Muscle layer of duodenum (tissue), 2 donors: ENCODE data around the gene TGFBR1.

Source experiments
- H3K27ac ChIP-seq: one replicate; pipeline ENCODE4 v1.7.0; 2013; ENCODE audit warnings: mild to moderate bottlenecking, low read length
- H3K27me3 ChIP-seq: one replicate; pipeline ENCODE4 v1.7.0; 2013; ENCODE audit warnings: low read depth, mild to moderate bottlenecking, control low read depth, low read length
- H3K36me3 ChIP-seq, 2 donors: one replicate each; pipeline ENCODE4 v1.7.0; 2013; ENCODE audit warnings: low read length in 2 of 2, control low read depth in 1 of 2, mild to moderate bottlenecking in 1 of 2; ENCODE audit not compliant: insufficient read depth in 2 of 2, control insufficient read depth in 1 of 2
- H3K4me1 ChIP-seq, 2 donors: one replicate each; pipeline ENCODE4 v1.7.0; 2013; ENCODE audit warnings: low read length in 2 of 2, mild to moderate bottlenecking in 2 of 2, control low read depth in 1 of 2, moderate library complexity in 1 of 2; ENCODE audit not compliant: insufficient read depth in 2 of 2, control insufficient read depth in 1 of 2
- H3K4me3 ChIP-seq, 2 donors: one replicate each; pipeline ENCODE4 v1.7.0; 2013; ENCODE audit warnings: low read length in 2 of 2, low read depth in 1 of 2, mild to moderate bottlenecking in 1 of 2
- H3K9me3 ChIP-seq, 2 donors: one replicate each; pipeline ENCODE4 v1.7.0; 2013; ENCODE audit warnings: low read length in 2 of 2, control low read depth in 1 of 2, mild to moderate bottlenecking in 1 of 2; ENCODE audit not compliant: control insufficient read depth in 1 of 2
- donor health status: healthy.

The TGFBR1 gene

GRCh38 chr9:99125446-99125845, 20.5 kb downstream of the TGFBR1 start:
- Histone ChIP-seq H3K27ac (no peak overlapping the region), H3K4me3 (no peak overlapping the region), H3K27me3 (no peaks in the 10 kb centered on the region), H3K36me3 (peaks cover 0 to 2% of the 10 kb centered on the region in 2 donors), H3K4me1 (peaks cover 0 to 32% of the 10 kb centered on the region in 2 donors), H3K9me3 (no peaks in the 10 kb centered on the region)

DNA sequence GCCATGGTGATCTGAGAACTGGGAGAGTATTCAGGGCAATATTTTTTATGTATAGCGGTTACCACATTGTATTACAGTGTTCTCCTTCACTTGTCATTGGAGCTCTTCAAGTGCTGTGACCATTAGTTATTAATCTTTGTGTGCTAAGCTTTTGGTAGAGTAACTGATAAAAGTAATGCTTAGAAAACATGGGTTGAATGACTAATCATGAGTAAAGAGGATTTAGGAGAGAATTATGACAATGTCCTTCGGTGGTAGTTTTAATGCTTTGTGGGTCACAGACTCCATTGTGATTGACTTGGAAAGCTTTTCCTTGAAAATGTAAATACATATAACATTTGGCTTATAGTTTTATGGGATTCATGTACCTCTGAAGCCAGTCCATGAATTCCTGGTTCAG, 21.4 kb downstream of the TGFBR1 start:
- no peaks in the 10 kb centered on the region for H3K9me3 ChIP-seq
- peaks cover 0 to 4% of the 10 kb centered on the region in 2 donors for H3K36me3 ChIP-seq
- peaks cover 0 to 26% of the 10 kb centered on the region in 2 donors for H3K4me1 ChIP-seq
- H3K27me3 ChIP-seq: no peaks in the 10 kb centered on the region
- H3K4me3 ChIP-seq: no peak overlapping the region
- no peak overlapping the region for H3K27ac ChIP-seq

GRCh38 chr9:99127356-99128132, 22.6 kb downstream of the TGFBR1 start:
- Histone ChIP-seq H3K4me3 (no peak overlapping the region), H3K27ac (no peak overlapping the region), H3K9me3 (no peaks in the 10 kb centered on the region), H3K27me3 (no peaks in the 10 kb centered on the region), H3K36me3 (peaks cover 6% of the 10 kb centered on the region in 2 donors), H3K4me1 (peaks cover 0 to 15% of the 10 kb centered on the region in 2 donors)

DNA sequence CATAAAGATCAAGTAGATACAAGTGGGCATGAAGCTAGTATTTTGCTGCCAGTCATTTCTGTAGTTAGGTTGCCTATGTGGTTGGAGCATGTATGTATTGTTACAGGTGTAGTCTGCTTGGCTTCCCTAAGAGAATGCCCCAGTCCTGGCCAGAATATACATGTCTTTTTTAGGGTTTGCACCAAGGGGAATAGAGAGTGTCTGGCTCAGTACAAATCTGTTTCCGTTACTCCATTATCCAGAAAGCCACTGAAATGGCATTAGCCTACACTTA, 23.2 kb downstream of the TGFBR1 start:
- H3K4me1 ChIP-seq: peaks cover 0 to 14% of the 10 kb centered on the region in 2 donors
- no peak overlapping the region for H3K4me3 ChIP-seq
- H3K27ac ChIP-seq: no peak overlapping the region
- H3K36me3 ChIP-seq: peaks cover 7 to 9% of the 10 kb centered on the region in 2 donors
- H3K27me3 ChIP-seq: no peaks in the 10 kb centered on the region
- no peaks in the 10 kb centered on the region for H3K9me3 ChIP-seq

DNA sequence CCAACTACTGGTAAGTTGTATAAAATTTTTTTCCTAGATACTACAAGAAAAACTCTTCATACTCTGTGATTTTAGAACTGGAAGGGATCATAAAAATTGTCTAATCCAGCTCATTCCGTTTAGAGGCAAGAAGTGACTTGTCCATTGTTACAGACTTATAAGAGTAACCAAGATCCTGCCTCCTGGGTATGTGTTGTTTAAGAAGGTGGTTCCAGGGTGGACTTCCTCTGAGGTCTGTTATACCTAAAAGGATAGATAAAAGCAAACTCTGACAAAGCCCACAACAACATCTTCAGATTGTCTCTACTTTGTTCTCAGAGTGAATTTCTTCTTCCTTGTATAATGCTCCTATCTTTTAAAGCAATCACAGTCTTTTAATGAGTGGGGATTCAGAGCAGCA, 24.2 kb downstream of the TGFBR1 start:
- Histone ChIP-seq H3K27ac (no peak overlapping the region), H3K9me3 (no peaks in the 10 kb centered on the region), H3K27me3 (no peaks in the 10 kb centered on the region), H3K4me1 (peaks cover 0 to 15% of the 10 kb centered on the region in 2 donors), H3K36me3 (peaks cover 7 to 10% of the 10 kb centered on the region in 2 donors), H3K4me3 (no peak overlapping the region)

- Histone ChIP-seq H3K36me3 (peaks cover 7 to 12% of the 10 kb centered on the region in 2 donors), H3K4me3 (no peak overlapping the region), H3K9me3 (no peaks in the 10 kb centered on the region), H3K27ac (no peak overlapping the region), H3K4me1 (peaks cover 0 to 24% of the 10 kb centered on the region in 2 donors), H3K27me3 (no peaks in the 10 kb centered on the region)
Observed at GRCh38 chr9:99130069-99130468, 25.2 kb downstream of the TGFBR1 start.

GRCh38 chr9:99133145-99133544, 28.2 kb downstream of the TGFBR1 start:
- Histone ChIP-seq H3K9me3 (no peaks in the 10 kb centered on the region), H3K36me3 (peaks cover 7 to 12% of the 10 kb centered on the region in 2 donors), H3K4me1 (peaks cover 0 to 17% of the 10 kb centered on the region in 2 donors), H3K4me3 (no peak overlapping the region), H3K27ac (no peak overlapping the region), H3K27me3 (no peaks in the 10 kb centered on the region)

GRCh38 chr9:99134893-99135341, 30.0 kb downstream of the TGFBR1 start:
- H3K9me3 ChIP-seq: no peaks in the 10 kb centered on the region
- peaks cover 0 to 18% of the 10 kb centered on the region in 2 donors for H3K4me1 ChIP-seq
- peak overlapping the region; percentile 11 for H3K27ac ChIP-seq
- H3K36me3 ChIP-seq: peaks cover 10 to 12% of the 10 kb centered on the region in 2 donors
- no peak overlapping the region for H3K4me3 ChIP-seq
- H3K27me3 ChIP-seq: no peaks in the 10 kb centered on the region

GRCh38 chr9:99135456-99135855, 30.5 kb downstream of the TGFBR1 start:
- Histone ChIP-seq H3K4me3 (no peak overlapping the region), H3K9me3 (no peaks in the 10 kb centered on the region), H3K27me3 (no peaks in the 10 kb centered on the region), H3K27ac (peak overlapping the region; percentile 11), H3K36me3 (peaks cover 10 to 12% of the 10 kb centered on the region in 2 donors), H3K4me1 (peaks cover 0 to 21% of the 10 kb centered on the region in 2 donors)

GRCh38 chr9:99137225-99137624, 32.3 kb downstream of the TGFBR1 start:
- no peak overlapping the region for H3K27ac ChIP-seq
- H3K4me1 ChIP-seq: peaks cover 5 to 29% of the 10 kb centered on the region in 2 donors
- peaks cover 8 to 10% of the 10 kb centered on the region in 2 donors for H3K36me3 ChIP-seq
- H3K27me3 ChIP-seq: no peaks in the 10 kb centered on the region
- H3K9me3 ChIP-seq: no peaks in the 10 kb centered on the region
- H3K4me3 ChIP-seq: no peak overlapping the region

GRCh38 chr9:99137891-99138290, 33.0 kb downstream of the TGFBR1 start:
- Histone ChIP-seq H3K9me3 (no peaks in the 10 kb centered on the region), H3K27me3 (no peaks in the 10 kb centered on the region), H3K4me3 (no peak overlapping the region), H3K27ac (no peak overlapping the region), H3K4me1 (peaks cover 5 to 29% of the 10 kb centered on the region in 2 donors), H3K36me3 (peaks cover 7 to 12% of the 10 kb centered on the region in 2 donors)
